Astrocyte (in vitro differentiated cells and primary cell): ENCODE measurements around the gene ARIH2. TPM values are rescaled to one million over a fixed set of nuclear protein-coding genes. Genes with fewer than 3 reads are reported as not detected.

ENCODE experiments used
- DNase-seq: peaks from one replicate; pipeline ENCODE4 v3.0.0-alpha.2; 2010; ENCODE audit warnings: low read depth
- FAIRE-seq: peaks from 2 replicates; lab custom pipeline; 2011; peaks lifted over from hg19 to GRCh38; lab: Jason Lieb, UNC
- H2AFZ ChIP-seq: 2 replicates; pipeline ENCODE4 v1.6.0; 2012; ENCODE audit warnings: low read depth, low read length, inconsistent platforms
- H3K27ac ChIP-seq: 2 replicates; pipeline ENCODE4 v1.5.1; 2011; ENCODE audit warnings: low read depth, low read length, inconsistent platforms
- H3K27me3 ChIP-seq: 2 replicates; pipeline ENCODE4 v1.6.0; 2011; ENCODE audit warnings: low read length, inconsistent platforms; ENCODE audit not compliant: insufficient read depth
- H3K36me3 ChIP-seq: 2 replicates; pipeline ENCODE4 v1.5.1; 2011; ENCODE audit warnings: low read length, inconsistent platforms; ENCODE audit not compliant: insufficient read depth
- H3K4me1 ChIP-seq: 2 replicates; pipeline ENCODE4 v1.5.1; 2011; ENCODE audit warnings: low read length, inconsistent platforms; ENCODE audit not compliant: insufficient read depth
- H3K4me2 ChIP-seq: 2 replicates; pipeline ENCODE4 v1.6.0; 2012; ENCODE audit warnings: low read length, inconsistent platforms
- H3K4me3 ChIP-seq: 2 replicates; pipeline ENCODE4 v1.5.1; 2011; ENCODE audit warnings: low read depth, mild to moderate bottlenecking, low read length, inconsistent platforms; ENCODE audit not compliant: insufficient read depth
- H3K79me2 ChIP-seq: 2 replicates; pipeline ENCODE4 v1.6.0; 2012; ENCODE audit warnings: mild to moderate bottlenecking, low read length, inconsistent platforms; ENCODE audit not compliant: insufficient read depth
- H3K9ac ChIP-seq: 2 replicates; pipeline ENCODE4 v1.6.0; 2012; ENCODE audit warnings: mild to moderate bottlenecking, low read length, inconsistent platforms
- H3K9me3 ChIP-seq: 2 replicates; pipeline ENCODE4 v1.5.1; 2012; ENCODE audit warnings: low read depth, mild to moderate bottlenecking, low read length, inconsistent platforms; ENCODE audit not compliant: insufficient read depth
- H4K20me1 ChIP-seq: 2 replicates; pipeline ENCODE4 v1.6.0; 2012; ENCODE audit warnings: low read length, inconsistent platforms; ENCODE audit not compliant: insufficient read depth
- H3K27ac Mint-ChIP-seq: one replicate; pipeline ENCODE4 v1.8.0; 2021; ENCODE audit warnings: mild to moderate bottlenecking, mixed read lengths; ENCODE audit not compliant: unreplicated experiment
- H3K27me3 Mint-ChIP-seq: one replicate; pipeline ENCODE4 v1.8.0; 2021; ENCODE audit warnings: low read depth, mixed read lengths; ENCODE audit not compliant: unreplicated experiment
- H3K36me3 Mint-ChIP-seq: one replicate; pipeline ENCODE4 v1.8.0; 2021; ENCODE audit warnings: low read depth, mixed read lengths; ENCODE audit not compliant: unreplicated experiment
- H3K4me1 Mint-ChIP-seq: one replicate; pipeline ENCODE4 v1.8.0; 2021; ENCODE audit warnings: low read depth, mixed read lengths; ENCODE audit not compliant: unreplicated experiment
- H3K4me3 Mint-ChIP-seq: one replicate; pipeline ENCODE4 v1.8.0; 2021; ENCODE audit warnings: mild to moderate bottlenecking, moderate library complexity, mixed read lengths; ENCODE audit not compliant: unreplicated experiment
- H3K9me3 Mint-ChIP-seq: one replicate; pipeline ENCODE4 v1.8.0; 2021; ENCODE audit warnings: mild to moderate bottlenecking, mixed read lengths; ENCODE audit not compliant: unreplicated experiment
- EZH2 ChIP-seq: IDR thresholded peaks from 2 replicates; pipeline ENCODE4 v1.6.1; 2012; ENCODE audit warnings: mild to moderate bottlenecking, low read length, inconsistent platforms; ENCODE audit not compliant: insufficient read depth
- total RNA-seq: library from RNA; stranded (reverse); gene quantifications from 2 replicates; pipeline ENCODE4 v1.2.1, GENCODE V29; 2021
- TF ChIP-seq, protein P1 (sequence below): IDR thresholded peaks from 2 replicates; pipeline ENCODE4 v1.5.1; 2011; ENCODE audit warnings: low read depth, mild to moderate bottlenecking, inconsistent platforms, low read length, moderate library complexity; ENCODE audit not compliant: insufficient read depth

Gene ARIH2
- total RNA-seq, 1 donor from 2014 or later = 94.6 TPM

DNA sequence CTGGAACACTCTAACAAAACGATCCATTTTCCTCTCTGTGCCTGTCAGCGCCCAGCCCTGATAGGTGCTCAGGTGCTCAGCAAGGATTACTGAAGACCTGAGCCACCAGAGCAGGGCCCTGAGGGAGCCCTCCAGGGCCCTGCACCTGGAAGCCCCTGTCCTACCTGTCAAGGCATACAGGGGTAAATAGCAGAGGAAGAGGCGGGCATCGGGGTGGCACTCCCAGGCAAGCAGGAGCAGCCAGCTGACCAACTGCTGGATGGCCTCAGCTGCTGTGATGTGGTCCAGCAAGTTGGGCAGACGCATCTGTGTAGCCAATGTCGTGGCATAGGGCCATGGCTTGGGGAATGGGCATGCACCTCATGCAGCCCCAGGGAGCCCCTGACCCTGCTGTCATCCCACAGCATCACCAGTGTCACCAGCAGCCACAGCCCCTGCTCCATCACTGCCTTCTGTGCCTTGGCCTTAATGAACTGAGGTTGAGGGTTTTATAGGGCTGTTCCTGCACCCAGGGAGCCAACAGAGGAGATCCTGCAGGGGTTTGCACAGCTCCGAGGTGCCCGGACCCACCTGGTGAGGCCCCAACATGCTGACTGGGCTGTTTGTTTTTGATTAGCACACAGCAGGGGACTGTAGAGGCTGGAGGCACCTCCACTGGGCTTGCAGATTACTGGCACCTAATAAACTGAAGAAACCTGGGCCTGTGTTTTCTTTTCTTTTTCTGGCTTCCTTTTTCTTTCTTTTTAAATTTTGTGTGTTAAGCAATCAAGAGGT lies 80.6 kb downstream of the ARIH2 start:
- Histone ChIP-seq H3K27ac (no peak overlapping the region), H3K9ac (no peak overlapping the region), H3K36me3 (peaks cover 2% of the 10 kb centered on the region), H3K4me1 (no peaks in the 10 kb centered on the region), H3K4me2 (no peak overlapping the region), H2AFZ (no peak overlapping the region), H3K4me3 (no peak overlapping the region), H4K20me1 (peaks cover 5% of the 10 kb centered on the region), H3K27me3 (no peaks in the 10 kb centered on the region), H3K9me3 (no peaks in the 10 kb centered on the region), H3K79me2 (peaks cover 6% of the 10 kb centered on the region)
- no peaks in the 10 kb centered on the region for H3K27me3 Mint-ChIP-seq
- no peaks in the 10 kb centered on the region for H3K4me1 Mint-ChIP-seq
- peaks cover 5% of the 10 kb centered on the region for H3K36me3 Mint-ChIP-seq
- TF ChIP-seq, protein P1, sequence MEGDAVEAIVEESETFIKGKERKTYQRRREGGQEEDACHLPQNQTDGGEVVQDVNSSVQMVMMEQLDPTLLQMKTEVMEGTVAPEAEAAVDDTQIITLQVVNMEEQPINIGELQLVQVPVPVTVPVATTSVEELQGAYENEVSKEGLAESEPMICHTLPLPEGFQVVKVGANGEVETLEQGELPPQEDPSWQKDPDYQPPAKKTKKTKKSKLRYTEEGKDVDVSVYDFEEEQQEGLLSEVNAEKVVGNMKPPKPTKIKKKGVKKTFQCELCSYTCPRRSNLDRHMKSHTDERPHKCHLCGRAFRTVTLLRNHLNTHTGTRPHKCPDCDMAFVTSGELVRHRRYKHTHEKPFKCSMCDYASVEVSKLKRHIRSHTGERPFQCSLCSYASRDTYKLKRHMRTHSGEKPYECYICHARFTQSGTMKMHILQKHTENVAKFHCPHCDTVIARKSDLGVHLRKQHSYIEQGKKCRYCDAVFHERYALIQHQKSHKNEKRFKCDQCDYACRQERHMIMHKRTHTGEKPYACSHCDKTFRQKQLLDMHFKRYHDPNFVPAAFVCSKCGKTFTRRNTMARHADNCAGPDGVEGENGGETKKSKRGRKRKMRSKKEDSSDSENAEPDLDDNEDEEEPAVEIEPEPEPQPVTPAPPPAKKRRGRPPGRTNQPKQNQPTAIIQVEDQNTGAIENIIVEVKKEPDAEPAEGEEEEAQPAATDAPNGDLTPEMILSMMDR = no peak
- TF ChIP-seq EZH2 = no peak
- FAIRE-seq (no peak), DNase-seq (no peak)
- H3K9me3 Mint-ChIP-seq = no peaks in the 10 kb centered on the region
- H3K27ac Mint-ChIP-seq = no peak overlapping the region
- H3K4me3 Mint-ChIP-seq = no peak overlapping the region

DNA sequence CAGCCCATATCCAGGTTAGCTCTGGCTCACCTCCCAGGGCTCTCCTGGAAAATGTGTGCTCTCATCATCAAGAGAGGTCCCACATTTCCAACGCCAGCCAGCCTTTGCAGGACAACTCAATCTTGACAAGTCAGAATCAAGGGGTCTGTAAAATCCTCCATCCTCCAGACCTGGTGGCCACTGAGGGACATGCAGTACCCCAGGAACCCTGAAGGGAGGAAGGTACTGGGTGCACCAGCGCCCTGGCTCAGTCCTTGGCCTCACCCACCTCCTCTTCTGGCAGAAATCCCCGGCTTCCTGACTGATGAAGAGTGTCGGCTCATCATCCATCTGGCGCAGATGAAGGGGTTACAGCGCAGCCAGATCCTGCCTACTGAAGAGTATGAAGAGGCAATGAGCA lies 82.5 kb downstream of the ARIH2 start:
- no peaks in the 10 kb centered on the region for H3K79me2 ChIP-seq
- H3K4me3 Mint-ChIP-seq = no peak overlapping the region
- TF ChIP-seq, protein P1 = no peak
- no peak for TF ChIP-seq EZH2
- no peak for DNase-seq
- no peaks in the 10 kb centered on the region for H3K36me3 ChIP-seq
- H3K4me2 ChIP-seq = no peak overlapping the region
- peaks cover 3% of the 10 kb centered on the region for H3K4me1 ChIP-seq
- no peaks in the 10 kb centered on the region for H4K20me1 ChIP-seq
- H3K9ac ChIP-seq = no peak overlapping the region
- H3K9me3 ChIP-seq = no peaks in the 10 kb centered on the region
- peaks cover 5% of the 10 kb centered on the region for H3K36me3 Mint-ChIP-seq
- no peaks in the 10 kb centered on the region for H3K27me3 ChIP-seq
- no peak overlapping the region for H3K27ac Mint-ChIP-seq
- no peak for FAIRE-seq
- no peak overlapping the region for H2AFZ ChIP-seq
- H3K27ac ChIP-seq = no peak overlapping the region
- H3K9me3 Mint-ChIP-seq = no peaks in the 10 kb centered on the region
- no peaks in the 10 kb centered on the region for H3K4me1 Mint-ChIP-seq
- H3K4me3 ChIP-seq = no peak overlapping the region
- no peaks in the 10 kb centered on the region for H3K27me3 Mint-ChIP-seq
